ENCODE measurements around the gene MTCH1.
A peak's percentile ranks its signal among the peaks of the same experiment; 100 is the strongest.

The MTCH1 gene

DNA sequence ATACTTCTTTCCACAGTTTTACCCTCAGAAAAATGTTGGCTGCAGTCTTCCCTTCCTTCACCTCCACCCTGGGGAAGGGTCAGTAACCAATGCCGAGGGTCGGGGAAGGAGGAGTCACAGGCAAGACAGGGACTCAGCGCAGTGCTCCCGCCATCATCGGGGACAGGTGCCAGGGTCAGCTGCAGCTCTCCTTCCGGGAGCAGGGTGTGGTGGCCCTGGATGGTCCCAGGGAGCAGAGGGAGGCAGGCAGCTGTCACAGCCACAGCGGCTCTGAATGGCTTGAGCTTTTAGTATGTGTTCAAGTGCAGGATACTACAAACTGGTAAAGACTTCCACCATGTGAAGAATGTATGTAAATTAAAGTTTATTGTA lies 57.5 kb downstream of the MTCH1 start:
- no peak for TF ChIP-seq POLR2A (IDR thresholded peaks at IDR 0.05; ENCODE audit: low read depth, low read length)
- TF ChIP-seq SPI1 (IDR thresholded peaks at IDR 0.05; ENCODE audit: low read depth, low read length): no peak
- TF ChIP-seq POLR2AphosphoS5 (IDR thresholded peaks at IDR 0.05; ENCODE audit: low read depth, low read length): no peak
- no peak for TF ChIP-seq TAF1 (IDR thresholded peaks at IDR 0.05; ENCODE audit: low read depth, low read length)
- TF ChIP-seq POU2F2 (IDR thresholded peaks at IDR 0.05; ENCODE audit: low read depth, low read length): no peak
- TF ChIP-seq PAX5 (IDR thresholded peaks at IDR 0.05; ENCODE audit: insufficient read depth, low read length, severe bottlenecking): no peak
- FAIRE-seq (no peak), DNase-seq (ENCODE audit: insufficient read length, low spot score) (no peak)

GRCh38 chr6:36927691-36928546 lies 58.1 kb downstream of the MTCH1 start:
- FAIRE-seq: no peak
- no peak for DNase-seq (ENCODE audit: insufficient read length, low spot score)
- TF ChIP-seq POU2F2 (IDR thresholded peaks at IDR 0.05; ENCODE audit: low read depth, low read length) (no peak), POLR2AphosphoS5 (IDR thresholded peaks at IDR 0.05; ENCODE audit: low read depth, low read length) (0 out of 2 replicates have a peak, but pooled peaks have one; percentile 19), SPI1 (IDR thresholded peaks at IDR 0.05; ENCODE audit: low read depth, low read length) (no peak), PAX5 (IDR thresholded peaks at IDR 0.05; ENCODE audit: insufficient read depth, low read length, severe bottlenecking) (no peak)

- DNase-seq (ENCODE audit: insufficient read length, low spot score): no peak
- FAIRE-seq: no peak
- TF ChIP-seq POLR2A (IDR thresholded peaks at IDR 0.05; ENCODE audit: low read depth, low read length) (no peak), PAX5 (IDR thresholded peaks at IDR 0.05; ENCODE audit: insufficient read depth, low read length, severe bottlenecking) (no peak), SPI1 (IDR thresholded peaks at IDR 0.05; ENCODE audit: low read depth, low read length) (no peak), POU2F2 (IDR thresholded peaks at IDR 0.05; ENCODE audit: low read depth, low read length) (no peak), POLR2AphosphoS5 (IDR thresholded peaks at IDR 0.05; ENCODE audit: low read depth, low read length) (no peak), TAF1 (IDR thresholded peaks at IDR 0.05; ENCODE audit: low read depth, low read length) (no peak)
Observed at GRCh38 chr6:36926708-36927513, 59.1 kb downstream of the MTCH1 start.

DNA sequence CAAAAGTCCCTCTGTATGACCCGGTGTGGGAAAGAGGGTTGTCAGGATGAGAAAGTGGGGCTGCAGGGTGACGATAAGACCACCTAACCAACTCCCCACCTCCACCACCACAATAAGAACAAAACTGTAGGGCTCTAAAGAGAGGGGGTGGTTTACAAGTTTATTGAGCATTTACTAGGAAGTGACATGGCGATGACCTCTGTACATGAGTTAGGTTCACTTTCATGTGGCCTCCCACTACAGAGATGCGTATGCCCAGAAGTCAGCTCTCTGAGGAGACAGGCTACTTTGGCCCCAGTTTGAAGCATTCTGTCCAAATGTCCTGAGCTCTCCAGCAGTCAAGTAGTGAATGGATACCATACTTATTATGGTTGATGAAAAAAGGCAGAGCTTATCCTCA lies 60.2 kb downstream of the MTCH1 start:
- DNase-seq (ENCODE audit: insufficient read length, low spot score) (no peak), FAIRE-seq (no peak)
- TF ChIP-seq SPI1 (IDR thresholded peaks at IDR 0.05; ENCODE audit: low read depth, low read length) (no peak), PAX5 (IDR thresholded peaks at IDR 0.05; ENCODE audit: insufficient read depth, low read length, severe bottlenecking) (no peak), TAF1 (IDR thresholded peaks at IDR 0.05; ENCODE audit: low read depth, low read length) (no peak), POLR2AphosphoS5 (IDR thresholded peaks at IDR 0.05; ENCODE audit: low read depth, low read length) (0 out of 2 replicates have a peak, but pooled peaks have one; percentile 29), POLR2A (IDR thresholded peaks at IDR 0.05; ENCODE audit: low read depth, low read length) (no peak), POU2F2 (IDR thresholded peaks at IDR 0.05; ENCODE audit: low read depth, low read length) (0 out of 2 replicates have a peak, but pooled peaks have one; percentile 28)

- TF ChIP-seq SPI1 (IDR thresholded peaks at IDR 0.05; ENCODE audit: low read depth, low read length) (no peak), POLR2AphosphoS5 (IDR thresholded peaks at IDR 0.05; ENCODE audit: low read depth, low read length) (no peak), POLR2A (IDR thresholded peaks at IDR 0.05; ENCODE audit: low read depth, low read length) (no peak), PAX5 (IDR thresholded peaks at IDR 0.05; ENCODE audit: insufficient read depth, low read length, severe bottlenecking) (no peak), POU2F2 (IDR thresholded peaks at IDR 0.05; ENCODE audit: low read depth, low read length) (no peak)
- no peak for FAIRE-seq
- no peak for DNase-seq (ENCODE audit: insufficient read length, low spot score)
Observed at GRCh38 chr6:36924778-36925374, 61.1 kb downstream of the MTCH1 start.

- TF ChIP-seq PAX5 (IDR thresholded peaks at IDR 0.05; ENCODE audit: insufficient read depth, low read length, severe bottlenecking) (no peak), POU2F2 (IDR thresholded peaks at IDR 0.05; ENCODE audit: low read depth, low read length) (no peak), POLR2AphosphoS5 (IDR thresholded peaks at IDR 0.05; ENCODE audit: low read depth, low read length) (no peak), POLR2A (IDR thresholded peaks at IDR 0.05; ENCODE audit: low read depth, low read length) (no peak), TAF1 (IDR thresholded peaks at IDR 0.05; ENCODE audit: low read depth, low read length) (no peak), SPI1 (IDR thresholded peaks at IDR 0.05; ENCODE audit: low read depth, low read length) (no peak)
- DNase-seq (ENCODE audit: insufficient read length, low spot score): no peak
- no peak for FAIRE-seq
Observed at GRCh38 chr6:36924131-36924530, 61.9 kb downstream of the MTCH1 start.

- DNase-seq (ENCODE audit: insufficient read length, low spot score) (no peak), FAIRE-seq (no peak)
- TF ChIP-seq SPI1 (IDR thresholded peaks at IDR 0.05; ENCODE audit: low read depth, low read length): no peak
- no peak for TF ChIP-seq PAX5 (IDR thresholded peaks at IDR 0.05; ENCODE audit: insufficient read depth, low read length, severe bottlenecking)
- TF ChIP-seq POU2F2 (IDR thresholded peaks at IDR 0.05; ENCODE audit: low read depth, low read length): no peak
- TF ChIP-seq POLR2AphosphoS5 (IDR thresholded peaks at IDR 0.05; ENCODE audit: low read depth, low read length): no peak
- no peak for TF ChIP-seq POLR2A (IDR thresholded peaks at IDR 0.05; ENCODE audit: low read depth, low read length)
- no peak for TF ChIP-seq TAF1 (IDR thresholded peaks at IDR 0.05; ENCODE audit: low read depth, low read length)
Observed at GRCh38 chr6:36920546-36920945, 65.5 kb downstream of the MTCH1 start.

GRCh38 chr6:36920049-36920448 lies 65.9 kb downstream of the MTCH1 start:
- FAIRE-seq: no peak
- TF ChIP-seq TAF1 (IDR thresholded peaks at IDR 0.05; ENCODE audit: low read depth, low read length) (no peak), PAX5 (IDR thresholded peaks at IDR 0.05; ENCODE audit: insufficient read depth, low read length, severe bottlenecking) (no peak), POU2F2 (IDR thresholded peaks at IDR 0.05; ENCODE audit: low read depth, low read length) (no peak), SPI1 (IDR thresholded peaks at IDR 0.05; ENCODE audit: low read depth, low read length) (no peak), POLR2A (IDR thresholded peaks at IDR 0.05; ENCODE audit: low read depth, low read length) (no peak), POLR2AphosphoS5 (IDR thresholded peaks at IDR 0.05; ENCODE audit: low read depth, low read length) (no peak)
- no peak for DNase-seq (ENCODE audit: insufficient read length, low spot score)

Measured in GM12891 (cell line).